Measurements from ENCODE around the gene TMEM131L.
"Not testable (repeated sequence)": the region's sequence is repeated elsewhere in the genome, so short reads cannot be mapped to it uniquely, and the experiment has no call there.

Gene TMEM131L, protein sequence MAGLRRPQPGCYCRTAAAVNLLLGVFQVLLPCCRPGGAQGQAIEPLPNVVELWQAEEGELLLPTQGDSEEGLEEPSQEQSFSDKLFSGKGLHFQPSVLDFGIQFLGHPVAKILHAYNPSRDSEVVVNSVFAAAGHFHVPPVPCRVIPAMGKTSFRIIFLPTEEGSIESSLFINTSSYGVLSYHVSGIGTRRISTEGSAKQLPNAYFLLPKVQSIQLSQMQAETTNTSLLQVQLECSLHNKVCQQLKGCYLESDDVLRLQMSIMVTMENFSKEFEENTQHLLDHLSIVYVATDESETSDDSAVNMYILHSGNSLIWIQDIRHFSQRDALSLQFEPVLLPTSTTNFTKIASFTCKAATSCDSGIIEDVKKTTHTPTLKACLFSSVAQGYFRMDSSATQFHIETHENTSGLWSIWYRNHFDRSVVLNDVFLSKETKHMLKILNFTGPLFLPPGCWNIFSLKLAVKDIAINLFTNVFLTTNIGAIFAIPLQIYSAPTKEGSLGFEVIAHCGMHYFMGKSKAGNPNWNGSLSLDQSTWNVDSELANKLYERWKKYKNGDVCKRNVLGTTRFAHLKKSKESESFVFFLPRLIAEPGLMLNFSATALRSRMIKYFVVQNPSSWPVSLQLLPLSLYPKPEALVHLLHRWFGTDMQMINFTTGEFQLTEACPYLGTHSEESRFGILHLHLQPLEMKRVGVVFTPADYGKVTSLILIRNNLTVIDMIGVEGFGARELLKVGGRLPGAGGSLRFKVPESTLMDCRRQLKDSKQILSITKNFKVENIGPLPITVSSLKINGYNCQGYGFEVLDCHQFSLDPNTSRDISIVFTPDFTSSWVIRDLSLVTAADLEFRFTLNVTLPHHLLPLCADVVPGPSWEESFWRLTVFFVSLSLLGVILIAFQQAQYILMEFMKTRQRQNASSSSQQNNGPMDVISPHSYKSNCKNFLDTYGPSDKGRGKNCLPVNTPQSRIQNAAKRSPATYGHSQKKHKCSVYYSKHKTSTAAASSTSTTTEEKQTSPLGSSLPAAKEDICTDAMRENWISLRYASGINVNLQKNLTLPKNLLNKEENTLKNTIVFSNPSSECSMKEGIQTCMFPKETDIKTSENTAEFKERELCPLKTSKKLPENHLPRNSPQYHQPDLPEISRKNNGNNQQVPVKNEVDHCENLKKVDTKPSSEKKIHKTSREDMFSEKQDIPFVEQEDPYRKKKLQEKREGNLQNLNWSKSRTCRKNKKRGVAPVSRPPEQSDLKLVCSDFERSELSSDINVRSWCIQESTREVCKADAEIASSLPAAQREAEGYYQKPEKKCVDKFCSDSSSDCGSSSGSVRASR (N-terminal part only)

DNA sequence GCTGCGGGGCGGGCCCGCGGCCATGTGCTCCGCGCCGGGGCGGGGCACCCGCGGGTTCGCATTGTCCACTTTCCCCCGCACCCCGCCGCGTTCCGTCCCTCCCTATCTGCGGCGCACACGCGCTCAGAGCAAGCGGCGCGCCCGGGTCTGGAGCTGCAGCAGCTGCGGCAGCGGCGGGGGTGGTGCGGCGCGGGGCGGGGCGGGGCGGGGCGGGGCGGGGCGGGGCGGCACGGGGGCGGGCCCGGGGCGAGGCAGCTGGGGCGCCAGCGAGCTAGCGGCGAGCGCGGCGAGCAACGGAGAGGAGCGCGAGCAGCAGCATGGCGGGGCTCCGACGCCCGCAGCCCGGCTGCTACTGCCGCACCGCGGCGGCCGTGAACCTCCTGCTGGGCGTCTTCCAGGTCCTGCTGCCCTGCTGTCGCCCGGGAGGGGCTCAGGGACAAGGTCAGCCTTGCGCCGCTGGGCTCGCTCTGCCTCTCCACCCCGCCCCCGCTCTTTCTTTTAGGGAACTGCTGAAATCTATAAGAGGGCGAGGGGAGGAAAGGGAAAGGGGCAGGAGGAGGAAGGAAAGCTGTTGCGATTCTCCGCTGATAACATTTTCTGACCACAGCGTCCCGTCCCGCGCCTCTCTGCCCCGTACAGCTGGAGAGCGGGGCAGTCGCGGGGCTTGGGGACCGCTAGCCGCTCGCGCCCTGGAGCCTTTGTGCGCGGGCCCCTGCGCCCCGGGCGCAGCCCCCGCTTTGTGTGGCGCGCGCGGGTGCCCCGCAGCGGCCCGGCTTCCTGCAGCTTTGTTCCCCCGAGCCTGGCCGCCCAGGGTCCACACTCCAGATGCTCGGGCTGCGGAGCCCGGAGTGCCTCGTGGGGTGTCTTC is at the start of gene TMEM131L:
Gene TMEM131L (plus strand): TSS at position 280 of the 868 bp plus-strand sequence. CDS start 38 bp downstream, at position 318.
- peak; percentile 9 for DNase-seq

DNA sequence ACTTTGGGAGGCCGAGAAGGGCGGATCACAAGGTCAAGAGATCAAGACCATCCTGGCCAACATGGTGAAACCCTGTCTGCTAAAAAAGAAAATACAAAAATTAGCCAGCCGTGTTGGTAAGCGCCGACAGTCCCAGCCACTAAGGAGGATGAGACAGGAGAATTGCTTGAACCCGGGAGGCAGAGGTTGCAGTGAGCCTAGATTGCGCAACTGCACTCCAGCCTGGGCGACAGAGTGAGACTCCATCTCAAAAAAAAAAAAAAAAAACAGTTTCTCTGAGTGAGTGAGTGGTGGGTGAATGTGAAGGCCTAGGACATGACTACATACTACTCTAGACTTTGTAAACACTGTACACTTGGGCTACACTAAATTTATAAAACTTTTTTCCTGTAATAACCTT is 49.7 kb upstream of the TMEM131L start:
- DNase-seq = not testable (repeated sequence)

DNA sequence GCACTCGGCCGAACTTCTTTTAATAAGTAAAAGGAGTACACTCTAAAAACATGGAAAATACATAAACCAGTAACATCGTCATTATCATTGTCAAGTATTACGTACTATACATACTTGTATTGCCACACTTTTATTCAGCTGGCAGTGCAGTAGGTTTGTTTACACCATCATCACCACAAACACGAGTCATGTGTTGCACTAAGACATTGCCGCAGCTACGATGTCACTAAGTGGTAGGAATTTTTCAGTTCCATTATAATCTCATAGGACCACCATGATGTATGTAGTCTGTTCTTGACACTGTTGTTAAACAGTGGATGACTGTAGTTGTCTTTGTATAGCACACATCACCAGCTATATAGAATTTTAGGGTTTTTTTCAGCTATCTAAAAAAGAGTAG is 48.0 kb upstream of the TMEM131L start:
- no peak for DNase-seq

DNA sequence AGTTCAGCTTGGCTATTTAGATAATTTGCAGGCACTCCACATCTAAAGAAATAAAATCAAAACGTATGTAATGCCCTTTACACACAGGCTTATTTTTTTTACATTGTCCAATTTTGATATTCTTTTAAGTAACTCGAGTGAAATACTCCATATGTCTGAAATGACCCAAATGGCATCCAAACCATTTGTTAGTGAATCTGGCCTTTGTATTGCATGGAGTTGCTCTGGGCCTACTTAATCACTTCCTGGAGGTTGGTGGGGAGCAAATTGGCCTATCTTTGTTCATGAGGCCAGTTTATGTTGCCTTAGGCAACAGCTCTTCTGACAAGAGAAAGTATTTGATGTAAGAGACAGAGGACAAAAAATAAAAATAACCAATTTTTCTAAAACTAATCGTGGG is 47.6 kb upstream of the TMEM131L start:
- no peak for DNase-seq

DNA sequence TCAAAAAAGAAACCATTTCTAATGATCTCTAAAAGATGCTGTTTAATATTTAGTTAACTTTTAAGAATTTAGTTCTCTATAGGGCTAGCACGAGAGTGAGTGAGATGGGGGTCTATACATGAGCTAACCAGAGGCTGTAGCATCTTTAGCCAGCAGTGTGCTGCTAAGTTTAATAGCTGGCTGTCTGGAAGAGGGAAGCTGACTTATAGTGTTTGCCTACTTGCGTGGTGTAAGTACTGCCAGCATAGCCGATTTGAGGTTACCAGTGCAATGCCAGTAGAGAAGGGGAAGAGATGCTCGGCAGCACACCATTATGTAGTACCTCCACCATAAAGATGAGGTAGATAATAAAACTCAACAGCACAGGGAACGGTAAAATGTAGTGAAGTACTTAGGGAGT is 47.1 kb upstream of the TMEM131L start:
- DNase-seq = no peak

DNA sequence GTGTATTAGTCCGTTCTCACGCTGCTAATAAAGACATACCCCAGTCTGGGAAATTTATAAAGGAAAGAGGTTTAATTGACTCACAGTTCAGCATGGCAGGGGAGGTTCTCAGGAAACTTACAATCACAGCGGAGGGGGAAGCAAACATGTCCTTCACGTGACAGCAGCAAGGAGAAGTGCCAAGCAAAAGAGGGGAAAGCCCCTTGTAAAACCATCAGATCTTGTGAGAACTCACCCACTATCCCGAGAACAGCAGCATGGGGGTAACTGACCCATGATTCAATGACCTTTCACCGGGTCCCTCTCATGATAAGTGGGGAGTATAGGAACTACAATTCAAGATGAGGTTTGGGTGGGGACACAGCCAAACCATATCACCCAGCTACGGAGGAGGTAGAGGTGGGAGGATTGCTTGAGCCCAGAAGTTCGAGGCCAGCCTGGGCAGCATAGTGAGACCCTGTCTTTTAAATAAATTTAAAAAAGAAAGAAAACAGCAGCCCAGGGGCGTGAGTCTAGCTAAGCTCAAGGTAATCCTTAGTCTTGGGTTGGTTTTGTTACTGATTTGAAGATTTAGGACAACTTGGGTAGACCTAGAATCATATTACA is 46.4 kb upstream of the TMEM131L start:
- no peak for DNase-seq

DNA sequence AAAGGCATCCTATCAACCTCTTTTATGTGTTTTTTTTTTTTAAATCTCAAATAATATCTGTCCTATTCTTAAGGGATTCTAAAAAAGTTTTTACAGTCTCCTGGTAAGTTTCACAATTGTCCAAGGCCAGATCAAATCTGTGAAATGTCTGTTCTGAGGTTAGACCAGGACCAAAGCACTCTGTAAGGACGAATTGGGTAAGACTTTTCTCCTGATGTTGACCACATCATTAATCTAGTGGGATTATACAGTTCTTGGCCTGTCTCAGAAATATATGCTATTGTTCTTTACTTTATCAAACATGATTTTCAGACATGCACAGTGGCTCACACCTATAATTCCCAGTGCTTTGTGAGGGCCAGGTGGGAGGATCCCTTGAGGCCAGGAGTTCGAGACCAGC is 45.8 kb upstream of the TMEM131L start:
- no peak for DNase-seq

DNA sequence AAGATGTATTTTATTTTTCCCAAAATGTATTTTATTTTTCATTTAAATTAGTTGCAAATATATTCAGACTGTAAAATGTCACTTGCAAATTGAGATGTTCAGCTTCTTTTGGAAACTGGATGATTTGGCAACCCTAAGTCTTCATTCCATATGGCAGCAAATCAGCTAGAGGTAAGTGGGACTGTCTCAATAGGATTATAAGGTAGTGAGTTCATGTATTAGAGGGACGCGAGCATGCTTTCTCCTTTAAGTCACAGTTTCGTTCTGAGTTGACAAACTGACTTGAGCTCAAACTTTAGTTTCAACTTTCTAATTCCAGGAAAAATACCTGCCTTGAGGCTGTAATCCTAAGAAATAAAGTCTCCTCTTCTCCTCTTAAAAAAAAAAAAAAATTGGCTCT is 44.2 kb upstream of the TMEM131L start:
- DNase-seq = no peak

DNA sequence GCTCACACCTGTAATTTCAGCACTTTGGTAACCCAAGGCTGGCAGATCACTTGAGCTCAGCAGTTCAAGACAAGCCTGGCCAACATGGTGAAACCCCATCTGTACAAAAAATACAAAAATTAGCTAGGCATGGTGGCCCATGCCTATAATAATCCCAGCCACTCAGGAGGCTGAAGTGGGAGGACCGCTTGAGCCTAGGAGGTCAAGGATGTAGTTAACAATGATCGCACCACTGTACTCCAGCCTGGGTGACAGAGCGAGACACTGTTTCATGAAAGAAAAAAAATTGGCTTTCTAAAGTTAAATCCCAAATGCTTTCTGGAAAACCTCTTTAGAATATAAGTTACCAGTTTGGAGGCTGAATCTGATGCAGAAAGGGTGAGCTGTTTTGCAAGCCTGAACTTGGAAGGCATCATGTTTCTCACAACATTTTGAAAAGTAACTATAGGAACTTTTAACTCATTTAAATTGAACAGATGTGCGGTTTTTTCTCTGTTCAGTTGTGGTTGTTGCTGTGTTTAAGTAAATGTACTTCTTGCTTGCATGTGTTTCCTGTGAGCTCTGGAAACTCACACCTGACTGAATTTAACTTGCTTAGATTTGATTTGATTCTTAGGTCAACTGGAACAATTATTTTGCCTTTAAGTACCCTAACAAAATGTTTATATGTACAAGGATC is 39.8 kb upstream of the TMEM131L start:
- DNase-seq = no peak

DNA sequence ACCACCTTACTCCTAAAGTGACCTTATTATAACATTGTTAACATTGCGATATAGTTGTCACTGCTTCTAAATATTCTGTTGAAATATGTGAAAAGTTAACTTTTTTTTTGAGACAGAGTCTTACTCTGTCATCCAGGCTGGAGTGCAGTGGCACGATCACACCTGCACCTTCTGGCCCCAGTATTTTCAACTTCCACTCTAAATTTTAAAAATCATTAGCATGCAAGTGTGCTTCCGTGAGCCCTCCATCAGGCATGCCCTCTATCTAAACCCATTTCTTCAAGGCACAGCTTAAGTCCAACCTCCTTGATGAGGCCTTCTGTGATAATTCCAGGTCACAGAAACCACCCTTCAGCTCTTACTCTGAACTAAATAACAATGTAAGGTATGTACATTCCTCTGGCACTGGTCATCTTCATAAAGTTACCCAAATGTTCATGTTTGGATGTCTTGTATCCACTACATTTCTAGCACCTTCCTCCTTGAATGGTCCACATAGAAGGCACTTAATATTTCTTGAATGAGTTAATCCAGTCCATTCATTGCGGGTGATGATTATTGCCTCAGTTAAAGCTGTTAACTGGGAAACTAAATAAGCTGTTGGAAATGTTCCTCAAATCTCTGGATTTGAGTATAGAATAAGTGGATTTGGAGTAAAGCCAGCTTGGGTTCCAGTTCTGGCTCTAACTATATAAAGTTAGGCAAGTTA is 38.6 kb upstream of the TMEM131L start:
- DNase-seq = no peak

DNA sequence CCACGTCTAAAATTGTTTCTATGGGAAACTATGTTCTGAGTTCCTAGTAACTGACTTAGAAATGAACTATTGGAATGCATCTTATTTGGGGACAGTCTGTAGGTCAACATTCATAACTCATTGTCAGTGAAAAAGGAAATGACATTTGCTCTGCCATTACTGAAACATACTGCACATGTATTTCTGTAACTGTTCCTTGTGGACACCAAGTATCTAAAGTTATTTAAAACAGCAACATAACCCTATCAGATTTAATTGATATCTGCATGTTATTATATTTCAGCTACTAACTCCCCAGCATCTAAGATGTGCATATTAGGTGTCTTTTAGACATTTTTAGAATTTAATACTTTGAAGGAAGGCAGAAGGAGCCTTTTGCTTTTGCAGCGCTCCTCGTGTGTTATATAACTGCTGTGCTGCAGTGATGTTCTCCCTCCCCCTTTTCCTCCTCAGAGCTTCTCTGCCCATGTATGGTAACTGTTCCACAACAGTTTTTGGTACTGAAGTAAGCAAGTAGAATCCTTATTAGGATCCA is 37.2 kb upstream of the TMEM131L start:
- DNase-seq = no peak

DNA sequence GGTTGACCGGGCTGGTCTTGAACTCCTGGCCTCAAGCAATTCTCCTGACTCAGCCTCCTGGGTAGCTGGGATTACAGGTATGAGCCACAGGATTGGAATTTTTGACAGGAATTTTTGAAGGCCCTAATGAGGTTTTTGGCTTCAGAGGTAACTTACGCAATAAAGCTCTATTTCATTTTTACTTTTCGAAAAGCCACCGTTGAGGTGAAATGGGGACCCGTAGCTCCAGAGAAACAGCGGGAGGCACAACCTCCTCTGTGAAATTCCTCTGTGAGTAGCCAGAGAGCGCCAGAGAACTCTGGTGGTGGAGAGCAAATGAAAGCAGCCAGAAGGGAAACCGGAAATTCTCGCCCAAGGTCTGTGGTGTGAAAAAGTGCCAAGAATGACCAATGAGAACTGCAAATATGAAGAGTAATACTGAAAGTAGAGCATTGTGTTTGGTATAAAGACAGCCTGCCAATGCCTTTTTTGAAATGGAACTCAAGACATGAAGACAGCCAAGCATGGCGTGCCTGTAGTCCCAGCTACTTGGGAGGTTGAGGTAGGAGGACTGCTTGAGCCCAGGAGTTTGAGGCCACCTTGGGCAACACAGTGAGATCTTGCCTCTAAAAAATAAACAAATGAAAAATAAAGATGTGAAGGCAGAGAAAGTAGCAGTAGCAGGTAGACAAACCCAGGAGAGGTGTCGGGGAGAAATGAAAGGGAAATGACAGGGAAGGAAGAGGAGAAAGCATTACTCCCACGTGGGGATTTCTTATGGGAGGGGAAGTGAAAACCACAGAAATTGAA is 33.0 kb upstream of the TMEM131L start:
- DNase-seq = no peak

DNA sequence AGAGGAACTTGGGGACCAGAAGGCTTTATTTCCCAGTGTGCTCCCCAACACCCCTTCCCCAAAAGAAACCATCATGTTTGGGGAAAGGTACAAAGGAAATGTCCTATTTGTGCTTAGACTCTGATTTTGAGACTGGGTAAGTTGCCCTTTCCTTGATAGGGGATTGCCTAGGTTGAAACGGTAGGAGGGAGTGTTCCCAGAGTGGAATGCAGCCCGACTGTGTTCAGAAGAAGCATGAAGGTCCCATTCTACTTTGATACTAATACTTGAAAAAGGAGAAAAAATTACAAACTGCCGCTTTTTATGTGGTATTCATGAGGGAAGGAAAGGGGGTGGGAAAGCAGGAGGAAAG is 32.4 kb upstream of the TMEM131L start:
- DNase-seq = no peak

DNA sequence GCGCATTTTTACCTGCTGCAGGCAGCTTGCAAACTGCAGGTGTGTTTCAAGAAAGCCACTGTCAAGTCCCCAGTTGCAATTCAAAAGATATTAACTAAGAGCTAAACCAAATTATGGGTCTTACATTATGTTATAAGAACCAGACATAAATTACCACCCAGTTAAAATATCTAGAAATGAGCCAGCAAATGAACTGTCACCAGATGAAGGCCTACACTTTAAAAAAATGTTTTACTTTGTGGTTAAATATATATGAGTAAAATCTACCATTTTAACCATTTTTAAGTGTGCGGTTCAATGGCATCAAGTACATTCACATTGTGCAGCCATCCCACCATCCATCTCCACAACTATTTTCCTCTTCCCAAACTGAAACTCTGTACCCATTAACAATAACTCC is 32.0 kb upstream of the TMEM131L start:
- DNase-seq = no peak

DNA sequence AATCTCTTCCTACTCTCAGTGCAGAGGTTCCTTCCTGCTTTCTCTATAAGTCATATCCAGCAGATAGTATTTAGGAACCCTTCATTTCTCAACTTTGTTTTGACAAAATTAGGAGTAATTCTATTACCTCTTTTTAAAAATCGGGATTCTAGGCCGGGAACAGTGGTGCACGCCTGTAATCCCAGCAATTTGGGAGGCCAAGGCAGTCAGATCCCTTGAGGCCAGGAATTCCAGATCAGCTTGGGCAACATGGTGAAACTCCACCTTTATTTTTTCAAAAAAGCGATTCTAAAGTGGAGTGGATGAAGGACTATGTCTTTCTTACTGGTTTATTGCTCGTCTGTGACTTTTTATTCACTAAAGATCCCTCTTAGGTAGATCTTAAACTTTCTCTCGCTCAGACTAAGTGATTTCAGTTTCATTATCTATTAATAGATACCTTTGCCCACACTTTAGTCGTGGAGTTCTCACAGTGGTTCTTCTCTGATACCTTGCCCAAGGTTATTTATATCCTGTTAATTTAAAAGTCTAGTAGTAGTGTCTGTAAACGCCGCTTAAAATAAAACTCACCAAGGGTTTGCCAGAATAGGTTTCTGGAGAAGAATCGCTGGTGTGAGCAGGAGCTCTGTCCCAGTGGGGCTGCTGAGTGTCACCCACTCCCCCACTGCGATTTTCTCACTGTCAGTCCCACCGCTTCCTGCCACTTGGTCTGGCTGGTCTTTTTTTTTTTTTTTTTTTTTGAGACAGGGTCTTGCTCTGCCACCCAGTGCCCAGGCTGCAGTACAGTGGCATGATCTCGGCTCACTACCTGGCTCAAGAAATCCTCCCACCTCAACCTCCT is 27.0 kb upstream of the TMEM131L start:
- DNase-seq = no peak

DNA sequence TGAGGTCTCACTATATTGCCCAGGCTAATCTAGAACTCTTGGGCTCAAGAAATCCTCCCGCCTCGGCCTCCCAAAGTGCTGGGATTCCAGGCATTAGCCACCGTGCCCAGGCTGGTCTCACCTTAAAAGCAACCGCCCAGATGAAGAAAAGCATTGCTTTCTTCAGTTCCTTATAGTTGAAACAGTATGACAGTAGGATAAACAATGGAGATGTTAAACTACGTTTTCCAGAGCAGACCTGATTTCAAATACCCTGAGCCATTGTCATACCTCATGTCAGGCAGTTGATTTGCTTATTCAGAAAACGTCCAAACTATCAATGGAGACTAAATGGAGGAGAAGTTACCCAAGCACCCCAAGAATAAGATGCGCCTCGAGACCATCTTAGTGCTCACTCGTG is 26.3 kb upstream of the TMEM131L start:
- no peak for DNase-seq

DNA sequence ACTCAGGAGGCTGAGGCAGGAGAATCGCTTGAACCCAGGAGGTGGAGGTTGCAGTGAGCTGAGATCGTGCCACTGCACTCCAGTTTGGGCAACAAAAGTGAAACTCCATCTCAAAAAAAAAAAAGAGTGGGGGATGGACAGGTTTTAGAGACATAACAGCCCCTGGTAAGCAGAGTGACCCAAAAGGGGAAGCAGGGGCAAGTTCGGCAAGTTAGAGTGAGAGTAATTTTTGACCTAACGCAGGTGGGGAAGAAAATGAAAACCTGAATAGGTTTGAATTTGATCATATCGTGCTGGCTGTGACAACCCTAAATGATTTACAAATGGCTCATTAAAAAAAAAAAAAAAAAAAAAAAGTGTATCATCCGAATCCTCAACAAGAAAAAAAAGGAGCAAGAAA is 25.7 kb upstream of the TMEM131L start:
- no peak for DNase-seq

DNA sequence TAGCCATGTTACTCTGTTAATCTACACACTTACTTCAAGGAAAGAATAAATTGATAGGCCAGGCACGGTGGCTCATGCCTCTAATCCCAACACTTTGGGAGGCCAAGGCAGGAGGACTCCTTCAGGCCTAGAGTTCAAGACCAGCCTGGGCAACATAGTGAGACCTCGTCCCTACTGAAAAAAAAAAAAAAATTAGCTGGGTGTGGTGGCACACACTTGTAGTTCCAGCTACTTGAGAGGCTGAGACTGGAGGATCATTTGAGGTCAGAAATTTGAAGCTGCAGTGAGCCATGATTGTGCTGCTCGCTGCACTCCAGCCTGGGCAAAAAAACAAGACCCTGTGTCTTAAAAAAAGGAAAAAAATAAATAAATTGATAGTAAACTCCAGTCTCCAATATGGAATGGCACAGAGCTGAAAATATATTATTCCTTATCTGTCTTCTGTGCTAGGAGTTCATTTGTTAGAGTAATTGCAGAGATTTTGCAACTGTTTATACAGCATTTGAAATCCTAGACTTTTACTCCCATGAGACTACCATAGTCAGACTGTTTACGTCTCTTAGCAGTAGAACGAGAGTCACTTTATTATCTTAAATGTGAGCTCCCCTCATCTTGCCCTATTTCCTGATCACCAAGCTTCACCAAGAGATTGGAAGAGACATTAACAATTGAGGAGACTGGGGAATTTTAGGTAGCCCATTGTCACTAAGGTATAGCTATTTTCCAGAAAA is 18.8 kb upstream of the TMEM131L start:
- DNase-seq = no peak
